Lower leg skin (tissue), 4 donors: ENCODE measurements around the gene ZNF185. TPM values are rescaled to one million over a fixed set of nuclear protein-coding genes. Genes with fewer than 3 reads are reported as not detected.

Experiments used
- DNase-seq, 2 donors: peaks; one replicate each; pipeline ENCODE4 v3.0.0-alpha.2; 2019; ENCODE audit warnings: low spot score in 2 of 2
- H3K4me3 ChIP-seq: fragments of 200-600 bp; sonication (generic); 2 replicates; pipeline ENCODE4 v1.5.1; 2017; ENCODE audit warnings: mild to moderate bottlenecking, low read depth; ENCODE audit not compliant: poor library complexity, severe bottlenecking
- POLR2A ChIP-seq, 2 donors: fragments of 450-650 bp; IDR thresholded peaks; one replicate each; pipeline ENCODE4 v1.6.1; 2016 to 2017; ENCODE audit warnings: antibody characterized with exemption in 2 of 2, mild to moderate bottlenecking in 1 of 2, moderate library complexity in 1 of 2
- WGBS, 2 donors: methylation state at CpG; one replicate each; pipeline ENCODE4 v1.1.5; 2018; 5-methylcytosine and 5-hydroxymethylcytosine counted together
- intact Hi-C: fragments of 100-400 bp; cut with DNase I; formaldehyde crosslinking; loops from one replicate; pipeline ENCODE4 v1.15.0; 2023; ENCODE audit warnings: low total_unique reads
- total RNA-seq, 4 donors: library from RNA; depleted of rRNA; stranded (reverse); fragments of >200 nt; gene quantifications; one replicate each; pipeline ENCODE4 v1.1.0, GENCODE V29; 2016
- TF ChIP-seq, protein P1 (sequence below), 3 donors: fragments of 450-650 bp; IDR thresholded peaks; one replicate each; pipeline ENCODE4 v1.5.1; 2016; ENCODE audit warnings: antibody characterized with exemption in 3 of 3, mild to moderate bottlenecking in 3 of 3, moderate library complexity in 2 of 3

The ZNF185 gene
- total RNA-seq, 4 donors from 2014 or later = 58.8 to 77.1 (median 72.1) TPM

DNA sequence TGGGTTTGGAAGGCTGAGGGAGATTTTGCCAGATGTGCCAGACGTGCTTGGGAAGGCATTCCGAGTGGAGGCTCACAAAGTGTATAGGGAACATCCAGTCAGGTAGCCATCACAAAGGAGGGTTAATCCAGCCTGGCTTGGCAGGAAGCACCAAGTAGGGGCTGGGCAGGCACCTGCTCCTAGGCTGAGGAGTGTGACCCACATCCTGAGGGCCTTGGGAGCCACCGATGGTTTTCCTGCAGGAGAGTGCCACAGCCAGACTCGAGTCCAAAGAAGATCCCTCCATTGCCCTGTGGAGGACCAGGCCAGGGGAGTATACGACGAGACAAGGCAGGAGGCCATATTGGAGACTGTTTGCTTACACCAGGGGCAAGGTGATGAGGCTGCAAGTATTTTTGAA is 48.8 kb downstream of the ZNF185 start:
- intact Hi-C loops = no loop called here
- WGBS, 2 donors = 89 to 96% methylated on average over 5 of the region's 6 CpGs

More for the DNA sequence above, 48.8 kb downstream of the ZNF185 start:
- no peak overlapping the region for H3K4me3 ChIP-seq
- no peak for DNase-seq
- no peak for TF ChIP-seq POLR2A (IDR thresholded peaks at IDR 0.05)
- TF ChIP-seq, protein P1, sequence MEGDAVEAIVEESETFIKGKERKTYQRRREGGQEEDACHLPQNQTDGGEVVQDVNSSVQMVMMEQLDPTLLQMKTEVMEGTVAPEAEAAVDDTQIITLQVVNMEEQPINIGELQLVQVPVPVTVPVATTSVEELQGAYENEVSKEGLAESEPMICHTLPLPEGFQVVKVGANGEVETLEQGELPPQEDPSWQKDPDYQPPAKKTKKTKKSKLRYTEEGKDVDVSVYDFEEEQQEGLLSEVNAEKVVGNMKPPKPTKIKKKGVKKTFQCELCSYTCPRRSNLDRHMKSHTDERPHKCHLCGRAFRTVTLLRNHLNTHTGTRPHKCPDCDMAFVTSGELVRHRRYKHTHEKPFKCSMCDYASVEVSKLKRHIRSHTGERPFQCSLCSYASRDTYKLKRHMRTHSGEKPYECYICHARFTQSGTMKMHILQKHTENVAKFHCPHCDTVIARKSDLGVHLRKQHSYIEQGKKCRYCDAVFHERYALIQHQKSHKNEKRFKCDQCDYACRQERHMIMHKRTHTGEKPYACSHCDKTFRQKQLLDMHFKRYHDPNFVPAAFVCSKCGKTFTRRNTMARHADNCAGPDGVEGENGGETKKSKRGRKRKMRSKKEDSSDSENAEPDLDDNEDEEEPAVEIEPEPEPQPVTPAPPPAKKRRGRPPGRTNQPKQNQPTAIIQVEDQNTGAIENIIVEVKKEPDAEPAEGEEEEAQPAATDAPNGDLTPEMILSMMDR (IDR thresholded peaks at IDR 0.05) = no peak

Other genes with a start within 250 kb of the ZNF185 start
- gene MAGEA3, start 199.3 kb upstream of the ZNF185 start, total RNA-seq = not detected
- not detected for gene CSAG2, start 188.8 kb upstream of the ZNF185 start, total RNA-seq
- not detected for gene MAGEA2B, start 183.4 kb upstream of the ZNF185 start, total RNA-seq
- gene CSAG1, start 164.3 kb upstream of the ZNF185 start, total RNA-seq = not detected
- gene MAGEA12, start 164.3 kb upstream of the ZNF185 start, total RNA-seq = not detected
- not detected for gene MAGEA2, start 144.2 kb upstream of the ZNF185 start, total RNA-seq
- gene CSAG3, start 138.8 kb upstream of the ZNF185 start, total RNA-seq = not detected
- not detected for gene MAGEA6, start 128.4 kb upstream of the ZNF185 start, total RNA-seq
- gene CETN2, start 67.3 kb upstream of the ZNF185 start, total RNA-seq = 10 to 100 TPM; 10.5 to 18.8 (median 13.5) TPM
- gene NSDHL, start 67.0 kb upstream of the ZNF185 start, total RNA-seq = 10 to 100 TPM; 13.2 to 22.5 (median 17.9) TPM
- not detected for gene PNMA5, start 96.0 kb downstream of the ZNF185 start, total RNA-seq
- under 1 TPM in 2 of 4 donors, not detected in 2; 0.36 to 0.79 TPM for gene PNMA3, start 158.4 kb downstream of the ZNF185 start, total RNA-seq
- gene PNMA6A, start 174.4 kb downstream of the ZNF185 start, total RNA-seq = 1 to 10 TPM in 1 of 4 donors, under 1 TPM in 3; 0.08 to 1.5 (median 0.46) TPM